HEK293 (cell line): Measurements from ENCODE around the gene ADAM19.

Experiments
- ELK4 ChIP-seq: IDR thresholded peaks from 2 replicates; pipeline ENCODE4 v1.6.1; 2011; ENCODE audit warnings: mild to moderate bottlenecking, low read depth, low read length, borderline replicate concordance
- GLI4 ChIP-seq: fragments of 450-650 bp; formaldehyde crosslinking; IDR thresholded peaks from 2 replicates; pipeline ENCODE4 v1.5.1; 2016; ENCODE audit warnings: missing biosample characterization, missing genetic modification characterization
- TCF7L2 ChIP-seq: IDR thresholded peaks from 2 replicates; pipeline ENCODE4 v1.6.1; 2011; ENCODE audit warnings: low read depth, mild to moderate bottlenecking, inconsistent platforms, low read length, moderate library complexity, borderline replicate concordance
- ZFP41 ChIP-seq: fragments of 450-650 bp; formaldehyde crosslinking; IDR thresholded peaks from 2 replicates; pipeline ENCODE4 v1.5.1; 2016; ENCODE audit warnings: missing biosample characterization, missing genetic modification characterization, borderline replicate concordance
- ZNF146 ChIP-seq: fragments of 450-650 bp; formaldehyde crosslinking; IDR thresholded peaks from 2 replicates; pipeline ENCODE4 v1.5.1; 2016; ENCODE audit warnings: missing biosample characterization, missing genetic modification characterization
- ZNF221 ChIP-seq: fragments of 450-650 bp; formaldehyde crosslinking; IDR thresholded peaks from 2 replicates; pipeline ENCODE4 v1.5.1; 2017; ENCODE audit warnings: missing biosample characterization, missing genetic modification characterization, borderline replicate concordance
- ZNF837 ChIP-seq: fragments of 450-650 bp; formaldehyde crosslinking; IDR thresholded peaks from 2 replicates; pipeline ENCODE4 v1.5.1; 2016; ENCODE audit warnings: missing biosample characterization, missing genetic modification characterization
- TF ChIP-seq, protein P1 (sequence below): fragments of 450-650 bp; formaldehyde crosslinking; IDR thresholded peaks from 2 replicates; pipeline ENCODE4 v1.5.1; 2016; ENCODE audit warnings: missing biosample characterization, missing genetic modification characterization

DNA sequence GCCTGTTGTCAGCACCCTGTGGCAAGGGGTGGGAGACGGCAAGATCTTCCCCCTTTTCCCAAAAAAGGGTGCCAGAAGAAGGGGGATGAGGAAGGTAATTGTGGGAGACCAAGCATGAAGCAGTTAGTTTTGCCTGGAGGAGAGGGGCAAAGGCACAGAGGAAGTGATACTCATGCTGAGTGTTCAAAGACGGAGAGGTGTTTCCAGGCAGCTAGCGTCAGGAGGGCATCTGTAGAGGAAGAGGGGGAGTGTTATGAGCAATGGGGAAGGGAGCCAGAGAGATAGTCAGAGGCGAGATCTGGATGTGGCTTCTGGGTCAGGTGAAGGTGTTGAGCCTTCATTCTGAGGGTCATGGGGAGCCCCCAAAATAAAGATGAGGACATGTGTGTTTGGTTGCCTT, 26.9 kb upstream of the ADAM19 start:
- TF ChIP-seq ZNF221 (no peak), GLI4 (tag by site-specific recombination) (no peak), ZNF146 (tag by site-specific recombination) (no peak), ELK4 (no peak), ZNF837 (no peak), TCF7L2 (no peak), ZFP41 (tag by site-specific recombination) (no peak)
- TF ChIP-seq, protein P1, sequence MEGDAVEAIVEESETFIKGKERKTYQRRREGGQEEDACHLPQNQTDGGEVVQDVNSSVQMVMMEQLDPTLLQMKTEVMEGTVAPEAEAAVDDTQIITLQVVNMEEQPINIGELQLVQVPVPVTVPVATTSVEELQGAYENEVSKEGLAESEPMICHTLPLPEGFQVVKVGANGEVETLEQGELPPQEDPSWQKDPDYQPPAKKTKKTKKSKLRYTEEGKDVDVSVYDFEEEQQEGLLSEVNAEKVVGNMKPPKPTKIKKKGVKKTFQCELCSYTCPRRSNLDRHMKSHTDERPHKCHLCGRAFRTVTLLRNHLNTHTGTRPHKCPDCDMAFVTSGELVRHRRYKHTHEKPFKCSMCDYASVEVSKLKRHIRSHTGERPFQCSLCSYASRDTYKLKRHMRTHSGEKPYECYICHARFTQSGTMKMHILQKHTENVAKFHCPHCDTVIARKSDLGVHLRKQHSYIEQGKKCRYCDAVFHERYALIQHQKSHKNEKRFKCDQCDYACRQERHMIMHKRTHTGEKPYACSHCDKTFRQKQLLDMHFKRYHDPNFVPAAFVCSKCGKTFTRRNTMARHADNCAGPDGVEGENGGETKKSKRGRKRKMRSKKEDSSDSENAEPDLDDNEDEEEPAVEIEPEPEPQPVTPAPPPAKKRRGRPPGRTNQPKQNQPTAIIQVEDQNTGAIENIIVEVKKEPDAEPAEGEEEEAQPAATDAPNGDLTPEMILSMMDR (tag by site-specific recombination), result no peak
